Esophagus squamous epithelium (tissue), 5 donors: ENCODE data around the gene C8A. TPM values are rescaled to one million over a fixed set of nuclear protein-coding genes. Genes with fewer than 3 reads are reported as not detected.

Experiments
- DNase-seq: peaks from one replicate; lab custom pipeline; 2025; lab: John Stamatoyannopoulos, UW
- H3K27ac ChIP-seq, 4 donors: fragments of 200-600 bp; sonication (generic); one replicate each; pipeline ENCODE4 v1.5.1; 2016 to 2019; ENCODE audit warnings: mild to moderate bottlenecking in 1 of 4
- H3K27me3 ChIP-seq, 4 donors: fragments of 200-600 bp; sonication (generic); 1 replicate in 3 of 4; 2 replicates in 1 of 4; pipeline versions ENCODE4 v1.5.1 to v1.6.0; 2017 to 2021; ENCODE audit warnings: antibody characterized with exemption in 1 of 4
- H3K36me3 ChIP-seq, 3 donors: fragments of 200-600 bp; sonication (generic); one replicate each; pipeline ENCODE4 v1.5.1; 2016 to 2019
- H3K4me1 ChIP-seq, 3 donors: fragments of 200-600 bp; sonication (generic); one replicate each; pipeline ENCODE4 v1.5.1; 2017 to 2019
- H3K4me3 ChIP-seq, 4 donors: fragments of 200-600 bp; sonication (generic); 1 replicate in 3 of 4; 2 replicates in 1 of 4; pipeline ENCODE4 v1.5.1; 2016 to 2019; ENCODE audit warnings: mild to moderate bottlenecking in 2 of 4, moderate library complexity in 1 of 4
- H3K9me3 ChIP-seq, 3 donors: fragments of 200-600 bp; sonication (generic); one replicate each; pipeline ENCODE4 v1.5.1; 2016 to 2019
- POLR2A ChIP-seq, 4 donors: fragments of 450-650 bp; IDR thresholded peaks; one replicate each; pipeline ENCODE4 v1.6.1; 2017; ENCODE audit warnings: antibody characterized with exemption in 4 of 4, mild to moderate bottlenecking in 4 of 4, moderate library complexity in 3 of 4
- WGBS, 2 donors: methylation state at CpG; one replicate each; pipeline ENCODE4 v1.1.5; 2018; 5-methylcytosine and 5-hydroxymethylcytosine counted together
- intact Hi-C: fragments of 100-400 bp; cut with DNase I; formaldehyde crosslinking; loops from one replicate; pipeline ENCODE4 v1.15.0; 2022
- total RNA-seq, 4 donors: library from RNA; depleted of rRNA; stranded (reverse); fragments of >200 nt; gene quantifications; one replicate each; pipeline ENCODE4 v1.1.0, GENCODE V29; 2016
- TF ChIP-seq, protein P1 (sequence below), 6 experiments: fragments of 450-650 bp in 4 of 6; fragments of 200-600 bp in 2 of 6; sonication (generic) in 2 of 6; IDR thresholded peaks; one replicate each; pipeline ENCODE4 v1.5.1; 2016 to 2019; ENCODE audit warnings: antibody characterized with exemption in 6 of 6, mild to moderate bottlenecking in 4 of 6, moderate library complexity in 4 of 6
- donor health status: DM: yes; HTN: yes; CAD: no.

The C8A gene
- total RNA-seq, 4 donors from 2014 or later: not detected

DNA sequence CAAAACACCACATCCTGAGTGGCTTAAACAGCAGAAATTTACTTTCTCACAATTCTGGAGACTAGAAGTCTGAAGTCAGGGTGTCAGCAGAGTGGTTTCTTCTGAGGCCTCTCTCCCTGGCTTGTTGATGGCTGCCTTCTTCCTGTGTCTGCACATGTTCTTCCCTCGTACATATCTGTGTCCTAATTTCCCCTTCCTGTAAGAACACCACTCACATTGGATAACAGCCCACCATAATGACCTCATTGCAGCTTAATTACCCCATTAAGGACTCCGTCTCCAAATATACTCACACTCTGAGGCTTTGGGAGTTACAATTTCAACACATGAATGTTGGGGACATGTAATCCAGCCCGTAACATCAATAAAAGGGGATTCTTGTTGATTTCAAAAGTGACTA, 23.4 kb downstream of the C8A start:
- Histone ChIP-seq H3K4me3 (no peak overlapping the region), H3K36me3 (no peaks in the 10 kb centered on the region), H3K9me3 (no peaks in the 10 kb centered on the region), H3K27me3 (no peaks in the 10 kb centered on the region), H3K27ac (no peak overlapping the region), H3K4me1 (no peaks in the 10 kb centered on the region)
- TF ChIP-seq POLR2A (IDR thresholded peaks at IDR 0.05): no peak
- TF ChIP-seq, protein P1, sequence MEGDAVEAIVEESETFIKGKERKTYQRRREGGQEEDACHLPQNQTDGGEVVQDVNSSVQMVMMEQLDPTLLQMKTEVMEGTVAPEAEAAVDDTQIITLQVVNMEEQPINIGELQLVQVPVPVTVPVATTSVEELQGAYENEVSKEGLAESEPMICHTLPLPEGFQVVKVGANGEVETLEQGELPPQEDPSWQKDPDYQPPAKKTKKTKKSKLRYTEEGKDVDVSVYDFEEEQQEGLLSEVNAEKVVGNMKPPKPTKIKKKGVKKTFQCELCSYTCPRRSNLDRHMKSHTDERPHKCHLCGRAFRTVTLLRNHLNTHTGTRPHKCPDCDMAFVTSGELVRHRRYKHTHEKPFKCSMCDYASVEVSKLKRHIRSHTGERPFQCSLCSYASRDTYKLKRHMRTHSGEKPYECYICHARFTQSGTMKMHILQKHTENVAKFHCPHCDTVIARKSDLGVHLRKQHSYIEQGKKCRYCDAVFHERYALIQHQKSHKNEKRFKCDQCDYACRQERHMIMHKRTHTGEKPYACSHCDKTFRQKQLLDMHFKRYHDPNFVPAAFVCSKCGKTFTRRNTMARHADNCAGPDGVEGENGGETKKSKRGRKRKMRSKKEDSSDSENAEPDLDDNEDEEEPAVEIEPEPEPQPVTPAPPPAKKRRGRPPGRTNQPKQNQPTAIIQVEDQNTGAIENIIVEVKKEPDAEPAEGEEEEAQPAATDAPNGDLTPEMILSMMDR (IDR thresholded peaks at IDR 0.05): no peak
- no peak for DNase-seq
- intact Hi-C loops: no loop called here
- WGBS, 2 donors: 42 to 43% methylated on average over 3 of the region's 3 CpGs

DNA sequence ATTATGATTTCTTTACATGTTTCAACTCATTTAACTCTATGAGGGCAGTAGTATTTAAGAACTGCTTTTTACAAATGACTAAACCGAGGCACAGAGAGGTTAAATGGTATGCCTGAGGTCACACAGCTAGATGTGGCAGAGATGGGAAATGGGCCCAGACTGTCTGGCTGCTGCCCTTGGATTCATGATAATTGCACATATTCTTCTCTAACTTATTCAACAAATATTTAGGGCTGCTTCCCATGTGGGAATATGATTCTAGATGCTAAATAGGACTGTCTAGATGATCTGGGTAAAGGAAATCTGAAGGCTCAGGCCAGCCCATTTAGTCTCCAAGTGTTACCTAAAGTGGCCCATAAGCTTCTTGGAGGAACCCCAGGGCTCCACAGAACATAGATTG, 26.2 kb downstream of the C8A start:
- no peak overlapping the region for H3K4me3 ChIP-seq
- TF ChIP-seq, protein P1 (IDR thresholded peaks at IDR 0.05): no peak
- TF ChIP-seq POLR2A (IDR thresholded peaks at IDR 0.05): no peak
- H3K9me3 ChIP-seq: no peaks in the 10 kb centered on the region
- no peaks in the 10 kb centered on the region for H3K4me1 ChIP-seq
- WGBS, 2 donors: 47 to 64% methylated on average over 1 of the region's 1 CpG
- H3K27ac ChIP-seq: no peak overlapping the region
- no peaks in the 10 kb centered on the region for H3K27me3 ChIP-seq
- intact Hi-C loops: no loop called here
- no peak for DNase-seq
- no peaks in the 10 kb centered on the region for H3K36me3 ChIP-seq

DNA sequence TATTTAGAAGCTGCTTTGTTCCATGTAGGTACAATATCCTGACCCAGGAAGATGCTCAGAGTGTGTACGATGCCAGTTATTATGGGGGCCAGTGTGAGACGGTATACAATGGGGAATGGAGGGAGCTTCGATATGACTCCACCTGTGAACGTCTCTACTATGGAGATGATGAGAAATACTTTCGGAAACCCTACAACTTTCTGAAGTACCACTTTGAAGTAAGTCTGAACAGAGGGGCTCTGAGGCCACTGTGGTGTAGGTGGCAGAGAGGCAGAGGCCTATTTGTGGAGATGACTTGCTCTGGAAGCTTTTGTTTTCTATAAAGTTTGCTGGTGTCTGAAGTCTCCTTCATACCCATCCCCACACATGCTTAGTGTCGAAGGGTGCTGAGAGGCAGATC, 26.8 kb downstream of the C8A start:
- DNase-seq: no peak
- no peak for TF ChIP-seq POLR2A (IDR thresholded peaks at IDR 0.05)
- TF ChIP-seq, protein P1 (IDR thresholded peaks at IDR 0.05): no peak
- no peak overlapping the region for H3K27ac ChIP-seq
- no peaks in the 10 kb centered on the region for H3K36me3 ChIP-seq
- no peak overlapping the region for H3K4me3 ChIP-seq
- 84 to 92% methylated on average over 6 of the region's 6 CpGs for WGBS, 2 donors
- H3K9me3 ChIP-seq: no peaks in the 10 kb centered on the region
- no peaks in the 10 kb centered on the region for H3K27me3 ChIP-seq
- no peaks in the 10 kb centered on the region for H3K4me1 ChIP-seq
- intact Hi-C loops: no loop called here

DNA sequence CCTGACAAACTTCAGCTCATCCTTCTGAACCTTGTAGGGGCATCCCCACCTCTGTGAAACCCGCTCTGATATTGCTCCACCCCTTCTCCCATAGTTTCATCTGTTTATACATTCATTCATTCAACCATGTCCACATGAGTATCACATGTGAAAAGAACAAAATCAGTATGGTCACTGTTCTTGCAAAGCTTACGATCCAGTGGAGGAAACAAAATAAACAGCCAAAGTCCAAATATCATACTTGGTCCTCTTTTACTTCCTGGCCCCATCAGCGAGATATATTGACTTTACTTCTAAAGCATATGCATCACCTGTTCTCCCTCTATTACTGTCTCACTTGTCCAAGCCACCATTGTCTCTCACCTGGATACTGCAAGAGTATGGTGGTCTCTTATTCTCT, 35.6 kb downstream of the C8A start:
- Histone ChIP-seq H3K4me1 (no peaks in the 10 kb centered on the region), H3K9me3 (no peaks in the 10 kb centered on the region), H3K27me3 (no peaks in the 10 kb centered on the region), H3K27ac (no peak overlapping the region), H3K36me3 (no peaks in the 10 kb centered on the region), H3K4me3 (no peak overlapping the region)
- TF ChIP-seq, protein P1 (IDR thresholded peaks at IDR 0.05): no peak
- no peak for TF ChIP-seq POLR2A (IDR thresholded peaks at IDR 0.05)
- intact Hi-C loops: no loop called here
- DNase-seq: no peak
- 77 to 78% methylated on average over 3 of the region's 3 CpGs for WGBS, 2 donors

DNA sequence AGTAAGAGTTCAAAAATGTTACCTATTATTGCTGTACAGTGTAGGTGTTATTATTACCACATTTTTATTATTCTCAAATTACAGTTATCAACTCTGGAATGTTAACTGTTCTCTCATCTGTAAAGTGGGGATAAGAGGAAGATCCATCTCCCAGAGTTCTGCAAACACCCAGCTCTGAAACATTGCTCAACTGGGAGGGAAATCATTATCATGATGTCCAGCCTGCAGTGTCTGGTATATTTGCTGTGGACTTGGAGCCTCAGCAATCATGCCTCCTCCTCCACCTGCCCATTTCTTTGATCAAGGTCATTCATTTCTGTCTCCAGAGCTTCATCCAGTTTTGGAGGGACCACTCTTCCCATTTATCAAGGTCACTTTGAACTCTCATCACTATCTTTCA, 39.4 kb downstream of the C8A start:
- Histone ChIP-seq H3K36me3 (no peaks in the 10 kb centered on the region), H3K27me3 (no peaks in the 10 kb centered on the region), H3K4me1 (no peaks in the 10 kb centered on the region), H3K27ac (no peak overlapping the region), H3K4me3 (no peak overlapping the region), H3K9me3 (no peaks in the 10 kb centered on the region)
- DNase-seq: no peak
- intact Hi-C loops: no loop called here
- TF ChIP-seq, protein P1 (IDR thresholded peaks at IDR 0.05): no peak
- TF ChIP-seq POLR2A (IDR thresholded peaks at IDR 0.05): no peak
